ENCODE results near the gene RAI14.

Gene RAI14

GRCh38 chr5:34740389-34740806, 84.3 kb downstream of the RAI14 start:
- no peak for TF ChIP-seq CTCF (IDR thresholded peaks at IDR 0.05)

- no peak for TF ChIP-seq CTCF (IDR thresholded peaks at IDR 0.05)
Observed at GRCh38 chr5:34742061-34742460, 85.9 kb downstream of the RAI14 start.

- TF ChIP-seq CTCF (IDR thresholded peaks at IDR 0.05) = no peak
Observed at GRCh38 chr5:34743878-34744277, 87.8 kb downstream of the RAI14 start.

GRCh38 chr5:34748431-34748830, 92.3 kb downstream of the RAI14 start:
- TF ChIP-seq CTCF (IDR thresholded peaks at IDR 0.05) = no peak

GRCh38 chr5:34749431-34749873, 93.3 kb downstream of the RAI14 start:
- no peak for TF ChIP-seq CTCF (IDR thresholded peaks at IDR 0.05)

GRCh38 chr5:34750206-34750605, 94.1 kb downstream of the RAI14 start:
- no peak for TF ChIP-seq CTCF (IDR thresholded peaks at IDR 0.05)

DNA sequence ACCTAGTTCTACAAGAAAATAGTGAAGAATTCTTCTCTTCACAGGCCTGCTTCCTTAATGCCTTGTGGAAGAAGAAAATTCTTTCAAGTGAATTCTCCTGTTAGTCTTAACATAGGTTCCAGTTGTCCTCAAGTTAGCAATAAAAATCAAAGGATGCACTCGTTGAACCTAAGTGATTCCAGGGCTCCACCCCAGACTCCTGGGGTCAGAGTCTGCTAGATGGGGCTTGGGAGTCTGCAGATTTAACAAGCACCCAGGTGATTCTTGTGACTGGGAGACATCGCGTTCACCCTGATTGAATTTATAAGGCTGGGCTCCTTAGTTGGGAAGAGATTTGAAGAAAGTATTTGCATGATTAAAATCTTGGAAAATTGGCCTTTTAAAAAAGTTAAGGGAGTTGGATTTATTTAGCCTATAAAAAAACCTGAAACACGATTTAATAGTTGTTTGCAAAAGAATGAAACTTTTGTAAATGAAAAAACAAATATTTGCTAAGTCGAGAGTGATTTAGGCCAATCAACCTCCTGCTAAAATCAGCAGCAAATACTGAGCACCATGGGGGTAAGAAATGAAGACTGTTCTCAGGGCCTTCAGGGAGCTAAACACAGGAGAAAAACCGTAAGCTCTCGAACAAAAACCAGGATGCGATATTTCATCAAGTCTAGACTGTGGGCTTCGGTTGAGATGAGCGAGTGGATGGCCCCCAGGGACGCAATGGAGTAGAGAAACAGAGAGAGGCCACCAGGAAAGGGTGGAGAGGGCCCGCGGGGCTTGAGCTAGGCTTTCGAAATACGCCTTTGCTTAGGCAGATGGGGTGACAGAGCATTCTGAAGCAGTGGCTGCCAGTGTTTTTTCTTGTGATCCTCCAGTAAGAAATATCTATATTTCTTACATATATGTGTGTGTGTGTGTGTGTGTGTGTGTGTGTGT, 95.9 kb downstream of the RAI14 start:
- TF ChIP-seq CTCF (IDR thresholded peaks at IDR 0.05) = no peak

All from LNCAP (cell line).